ENCODE data around the gene NUP98. TPM values are rescaled to one million over a fixed set of nuclear protein-coding genes. Genes with fewer than 3 reads are reported as not detected.

Gene NUP98
- total RNA-seq (2022; extraction: Qiagen RNA extraction) = 53.7 to 85.7 TPM (median 62.9 TPM) in 5 replicates

DNA sequence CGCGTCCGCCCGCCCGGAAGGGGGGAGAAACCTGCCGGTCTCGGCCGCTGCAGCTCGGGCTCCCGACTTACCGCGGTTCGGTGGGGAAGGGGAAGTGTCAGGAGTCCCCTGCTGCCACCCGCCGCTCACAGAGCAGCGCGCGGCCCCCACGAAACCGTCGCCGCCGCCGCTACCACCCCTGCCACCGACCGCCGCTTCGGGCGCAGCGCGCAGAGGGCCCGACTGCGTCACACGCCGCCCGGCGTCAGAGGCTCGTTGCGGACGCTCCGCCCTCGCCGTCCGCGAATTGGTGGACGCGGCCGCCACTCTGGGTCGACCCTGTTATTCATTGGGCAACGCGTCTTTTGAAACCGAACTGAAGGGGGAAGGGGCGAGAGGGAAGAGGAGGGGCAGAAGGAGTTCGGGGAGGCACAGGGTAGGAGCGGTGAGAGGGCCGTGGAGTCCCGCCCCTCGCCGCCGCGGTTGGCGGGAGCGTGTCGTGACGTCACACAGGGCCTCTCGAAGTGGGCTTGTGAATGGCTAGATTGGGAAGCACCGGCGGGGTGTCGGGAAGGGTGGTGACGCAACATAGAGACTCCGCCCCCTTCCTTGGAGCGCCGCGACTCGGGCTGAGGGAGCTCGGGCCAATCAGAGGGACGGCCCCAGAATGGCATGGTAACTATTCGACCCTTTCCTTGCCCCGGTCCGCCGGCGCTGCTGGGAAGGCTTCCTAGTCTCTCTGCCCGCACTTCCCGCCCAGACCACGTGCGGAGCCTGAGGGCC, at the start of gene NUP98:
Gene NUP98 (minus strand): TSS at position 226 of the 762 bp plus-strand sequence. CDS start 15,437 bp downstream, outside the sequence.

GRCh38 chr11:3840870-3841425, 43.6 kb upstream of the NUP98 start, which contains the start of gene RHOG:
TSS of gene RHOG (minus strand) at chr11:3840959. CDS start at chr11:3828138, 12,821 bp downstream.

GRCh38 chr11:3807909-3808860, 10.8 kb upstream of the NUP98 start, which contains the start of gene PGAP2:
TSS of gene PGAP2 (plus strand) at chr11:3808560. CDS start at chr11:3811260, 2,700 bp downstream.

GRCh38 chr11:3671334-3672254, 125.8 kb downstream of the NUP98 start, which contains the start of gene CHRNA10:
TSS of gene CHRNA10 (minus strand) at chr11:3671384. CDS start at chr11:3671312, 72 bp downstream.

GRCh38 chr11:3644817-3645235, 152.5 kb downstream of the NUP98 start, which contains the start of gene ART1:
TSS of gene ART1 (plus strand) at chr11:3645128. CDS start at chr11:3659214, 14,086 bp downstream.

DNA sequence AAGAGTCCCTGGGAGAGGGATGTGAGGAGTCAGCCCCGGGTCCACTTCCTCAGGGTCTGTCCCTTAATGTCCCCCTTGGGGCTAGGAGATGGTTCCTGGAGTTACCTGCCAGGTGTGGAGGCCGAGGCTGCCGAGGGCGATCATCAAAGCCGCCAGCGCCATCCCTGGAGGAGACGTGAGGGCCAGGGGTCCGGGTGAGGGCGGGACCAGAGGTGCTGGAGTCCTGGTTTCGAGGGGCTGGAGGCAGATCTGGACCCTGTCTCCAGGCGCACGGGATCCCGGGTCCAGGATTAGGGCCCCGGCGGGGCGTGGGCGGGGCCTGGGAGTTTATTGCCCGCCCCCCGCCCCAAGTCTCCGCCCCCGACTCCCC, 155.7 kb downstream of the NUP98 start, which contains the start of gene ART5:
Gene ART5 (minus strand): TSS at position 292 of the 370 bp plus-strand sequence. CDS start 130 bp downstream, at position 162.

Other genes starting within 250 kb of the NUP98 start
- 0.16 to 0.22 TPM (median 0.18 TPM) in 5 replicates for gene ART5, start 155.6 kb downstream of the NUP98 start, total RNA-seq (2022; extraction: Qiagen RNA extraction)
- not detected in 5 replicates for gene ART1, start 152.4 kb downstream of the NUP98 start, total RNA-seq (2022; extraction: Qiagen RNA extraction)
- gene CHRNA10, start 126.2 kb downstream of the NUP98 start, total RNA-seq (2022; extraction: Qiagen RNA extraction) = 0.70 to 2.1 TPM (median 0.91 TPM) in 5 replicates
- 22.2 to 23.6 TPM (median 22.8 TPM) in 5 replicates for gene PGAP2, start 11.0 kb upstream of the NUP98 start, total RNA-seq (2022; extraction: Qiagen RNA extraction)
- gene RHOG, start 43.4 kb upstream of the NUP98 start, total RNA-seq (2022; extraction: Qiagen RNA extraction) = 97.3 to 119 TPM (median 114 TPM) in 5 replicates
- gene STIM1, start 58.1 kb upstream of the NUP98 start, total RNA-seq (2022; extraction: Qiagen RNA extraction) = 23.7 to 28.1 TPM (median 26.1 TPM) in 5 replicates

Data from A549 treated with Hydrocortisone at 1 μM for 4 hours (cell line).